ENCODE results near the gene ZNF416.
A peak's percentile ranks its signal among the peaks of the same experiment; 100 is the strongest.

ZNF416 gene

DNA sequence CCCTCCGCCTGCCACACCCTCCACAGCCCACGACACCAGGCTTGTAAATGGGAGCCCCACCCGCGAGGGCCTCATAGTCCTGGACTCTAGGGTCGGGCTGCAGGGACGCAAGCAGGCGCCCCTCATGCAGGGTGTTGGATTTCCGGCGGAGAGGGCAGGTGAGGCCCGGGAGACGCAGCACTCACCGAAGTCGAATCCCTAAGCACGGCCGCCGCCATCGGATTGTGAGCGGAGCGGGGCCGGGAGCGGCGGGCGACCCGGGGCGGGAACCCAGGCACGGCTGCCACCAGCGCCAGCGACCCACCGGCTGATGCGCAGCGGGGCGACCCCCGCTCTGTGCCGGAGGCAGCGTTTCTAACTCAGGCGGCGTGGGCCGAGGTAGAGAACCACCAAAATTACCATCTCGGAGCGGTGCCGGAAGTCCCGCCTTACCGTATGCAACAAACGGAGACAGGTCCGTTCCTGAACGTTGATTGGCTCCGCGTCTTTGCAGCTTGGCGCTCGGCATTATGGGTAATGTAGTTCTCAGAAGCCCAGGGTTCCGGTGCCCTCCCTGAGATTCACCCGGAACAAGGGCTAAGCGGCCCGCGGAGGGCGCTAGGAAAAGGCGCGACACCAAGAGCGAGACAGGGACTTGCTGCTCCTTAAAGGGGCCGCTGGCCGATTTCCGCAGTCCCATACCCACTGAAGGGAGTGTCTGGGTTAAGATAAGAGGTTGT, at the start of gene ZNF416:
Gene ZNF416 (minus strand): TSS at position 425 of the 719 bp plus-strand sequence. CDS start 207 bp downstream, at position 218.
- DNase-seq, result peak; percentile 98

DNA sequence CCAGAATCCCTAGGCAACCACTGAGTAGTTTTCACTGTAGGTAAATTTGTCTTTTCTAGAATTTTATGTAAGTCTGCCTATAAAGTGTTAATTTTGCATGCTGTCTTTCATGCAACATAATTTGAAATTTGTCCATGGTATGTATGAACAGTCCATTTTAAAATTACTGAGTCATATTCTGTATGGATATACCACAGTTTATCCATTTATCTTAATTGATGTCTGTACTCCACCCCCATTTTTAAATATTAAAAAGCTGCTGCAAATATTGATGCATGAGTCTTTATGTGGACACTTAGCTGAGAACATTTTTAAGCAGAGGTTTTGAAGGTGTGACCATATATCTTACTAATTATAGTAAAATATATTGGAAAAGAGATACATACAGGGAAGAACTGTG, 44.4 kb upstream of the ZNF416 start:
- DNase-seq, result no peak

DNA sequence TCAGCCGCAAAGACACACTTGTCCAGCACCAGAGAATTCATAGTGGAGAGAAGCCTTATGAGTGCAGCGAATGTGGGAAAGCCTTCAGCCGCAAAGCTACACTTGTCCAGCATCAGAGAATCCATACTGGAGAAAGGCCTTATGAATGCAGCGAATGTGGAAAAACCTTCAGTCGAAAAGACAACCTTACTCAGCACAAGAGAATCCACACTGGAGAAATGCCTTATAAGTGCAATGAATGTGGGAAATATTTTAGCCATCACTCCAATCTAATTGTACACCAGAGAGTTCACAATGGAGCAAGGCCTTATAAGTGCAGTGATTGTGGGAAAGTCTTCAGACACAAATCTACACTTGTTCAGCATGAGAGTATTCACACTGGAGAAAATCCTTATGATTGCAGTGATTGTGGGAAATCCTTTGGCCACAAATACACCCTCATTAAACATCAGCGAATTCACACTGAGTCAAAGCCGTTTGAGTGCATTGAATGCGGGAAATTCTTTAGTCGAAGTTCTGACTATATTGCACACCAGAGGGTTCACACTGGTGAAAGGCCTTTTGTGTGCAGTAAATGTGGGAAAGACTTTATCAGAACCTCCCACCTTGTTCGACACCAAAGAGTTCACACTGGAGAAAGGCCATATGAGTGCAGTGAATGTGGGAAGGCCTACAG, 42.1 kb upstream of the ZNF416 start:
- no peak for DNase-seq

DNA sequence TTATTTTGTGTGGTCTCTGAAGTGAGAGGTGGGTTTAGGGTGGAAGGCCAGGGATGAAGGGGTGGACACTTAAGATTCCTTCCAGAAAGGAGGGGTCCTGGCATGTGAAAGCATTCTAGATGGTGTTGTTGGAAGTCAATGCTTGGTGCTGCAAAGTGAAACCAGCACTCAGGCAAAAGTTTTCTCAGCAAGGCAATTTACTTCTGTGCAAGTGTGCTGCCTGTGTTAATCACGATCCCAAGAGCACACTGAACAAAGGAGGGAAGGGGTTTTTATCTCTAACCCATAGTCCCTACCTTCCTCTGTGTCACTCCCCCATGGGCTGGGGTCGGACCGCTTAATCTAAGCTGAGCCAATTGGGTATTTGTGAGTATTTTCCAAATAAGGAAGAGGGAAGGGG, 36.6 kb upstream of the ZNF416 start:
- DNase-seq, result no peak

DNA sequence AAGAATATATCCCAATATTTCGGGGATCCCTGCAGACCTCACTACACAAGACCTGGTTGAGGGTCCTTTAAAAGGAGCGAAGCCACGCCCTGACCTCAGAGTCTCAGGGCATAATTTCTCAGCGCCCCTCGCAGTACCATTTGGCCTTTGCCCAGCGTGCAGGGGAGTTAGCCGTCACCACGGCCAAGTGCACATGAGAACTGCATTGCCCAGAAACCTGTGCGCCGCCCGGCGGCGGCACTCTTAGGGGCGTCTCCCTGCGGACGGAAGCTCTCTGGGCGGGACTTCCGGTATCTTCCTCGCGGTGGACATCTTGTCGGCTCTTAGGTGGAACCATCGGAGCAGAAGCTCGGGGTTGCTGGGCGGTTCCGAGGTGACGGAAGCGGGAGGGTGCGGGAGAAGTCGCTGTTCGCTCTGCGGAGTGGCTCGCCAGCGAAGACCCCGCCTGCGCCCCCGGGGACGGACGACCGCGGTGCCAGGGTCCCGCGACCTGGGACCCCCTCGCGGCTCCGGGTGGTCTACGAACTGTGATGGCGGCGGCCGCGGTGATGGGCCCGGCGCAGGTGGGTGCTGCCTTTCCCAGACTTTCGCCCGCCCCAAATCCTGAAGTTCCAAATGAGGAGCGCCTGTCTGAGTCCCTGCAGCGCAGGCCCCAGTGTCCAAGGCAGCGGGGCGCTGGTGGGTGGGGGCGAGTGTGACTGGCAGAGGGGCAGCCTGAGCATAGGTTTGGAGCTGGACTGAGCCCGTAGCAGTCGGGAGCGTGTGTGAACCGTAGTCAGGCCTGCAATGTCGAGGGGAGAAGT, 35.4 kb upstream of the ZNF416 start, which contains the start of gene ZNF134:
Gene ZNF134 (plus strand): TSS at position 302 of the 803 bp plus-strand sequence. CDS start 5,227 bp downstream, outside the sequence.
- DNase-seq, result peak; percentile 93

DNA sequence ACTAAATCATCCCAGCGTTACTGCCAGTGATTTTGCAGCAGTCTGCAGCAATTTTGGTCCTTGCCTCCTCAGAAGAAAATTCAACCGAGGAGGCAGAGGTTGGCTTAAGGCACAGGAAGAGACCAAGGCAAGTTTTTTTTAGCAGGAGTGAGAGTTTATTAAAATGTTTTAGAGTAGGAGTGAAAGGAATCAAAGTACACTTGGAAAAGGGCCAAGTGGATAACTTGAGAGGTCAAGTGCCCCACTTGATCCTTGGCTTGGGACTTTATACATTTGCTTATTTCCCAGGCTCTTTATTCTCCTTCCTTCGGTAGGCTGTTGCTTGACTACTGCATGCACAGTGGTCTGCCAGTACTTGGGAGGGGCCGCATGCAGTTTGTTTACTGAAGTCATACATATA, 32.4 kb upstream of the ZNF416 start:
- DNase-seq, result no peak

DNA sequence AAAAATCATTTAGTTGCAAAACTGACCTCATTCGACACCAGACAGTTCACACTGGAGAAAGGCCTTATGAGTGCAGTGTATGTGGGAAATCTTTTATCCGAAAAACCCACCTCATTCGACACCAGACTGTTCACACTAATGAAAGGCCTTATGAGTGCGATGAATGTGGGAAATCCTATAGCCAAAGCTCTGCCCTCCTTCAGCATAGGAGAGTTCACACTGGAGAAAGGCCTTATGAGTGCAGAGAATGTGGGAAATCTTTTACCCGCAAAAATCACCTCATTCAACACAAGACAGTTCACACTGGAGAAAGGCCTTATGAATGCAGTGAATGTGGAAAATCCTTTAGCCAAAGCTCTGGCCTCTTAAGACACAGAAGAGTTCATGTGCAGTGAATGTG, 28.2 kb upstream of the ZNF416 start:
- DNase-seq, result no peak

DNA sequence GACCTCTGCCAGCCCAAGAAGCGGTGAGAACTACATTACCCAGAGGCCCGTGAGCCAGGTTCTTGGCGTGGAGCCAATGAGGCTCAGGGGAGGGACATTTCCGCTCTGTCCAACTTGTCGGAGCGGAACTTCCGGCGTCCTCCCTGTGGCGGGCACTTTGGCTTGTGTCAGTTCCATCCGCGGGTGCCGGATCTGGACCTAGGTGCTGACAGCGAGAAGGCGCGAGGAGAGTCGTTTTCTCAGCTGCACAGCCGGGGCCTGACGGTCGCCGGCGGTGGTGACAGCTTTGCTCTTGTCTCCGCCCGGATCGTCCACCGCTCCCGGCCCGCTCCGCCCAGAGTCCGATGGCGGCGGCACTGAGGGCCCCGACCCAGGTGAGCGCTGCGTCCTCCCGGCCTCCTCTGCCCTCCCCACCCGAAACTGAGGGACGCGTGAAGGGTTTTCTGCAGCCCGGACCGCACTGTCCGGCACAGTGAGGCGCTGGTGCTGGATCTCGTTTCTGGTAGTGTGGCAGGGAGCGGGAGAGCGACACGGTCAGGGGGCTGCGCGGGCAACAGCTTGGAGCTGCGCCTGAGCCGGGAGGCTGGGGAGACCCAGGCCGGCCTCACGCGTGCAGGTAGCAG, 21.2 kb upstream of the ZNF416 start, which contains the start of gene ZNF530:
Gene ZNF530 (plus strand): TSS at position 125 of the 623 bp plus-strand sequence. CDS start 4,461 bp downstream, outside the sequence.
- peak; percentile 93 for DNase-seq

DNA sequence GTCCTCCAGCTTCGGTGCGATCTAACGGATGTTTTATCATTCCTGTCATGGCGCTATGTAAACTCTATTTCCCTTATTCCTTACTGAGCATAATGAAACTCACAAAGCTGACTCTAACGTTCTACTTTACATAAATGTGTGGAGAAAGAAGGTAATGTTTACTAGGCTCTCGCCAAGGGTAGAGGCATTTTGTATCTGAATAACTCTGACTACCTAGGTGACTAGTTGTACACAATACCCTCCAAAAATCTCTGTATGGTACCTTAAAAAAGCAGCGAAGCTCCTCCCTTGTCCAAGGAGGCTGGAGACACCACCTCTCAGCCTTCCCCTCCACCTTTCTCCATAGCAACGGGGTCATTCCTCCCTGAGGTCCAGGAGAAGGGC, 20.7 kb upstream of the ZNF416 start:
- DNase-seq, result no peak

DNA sequence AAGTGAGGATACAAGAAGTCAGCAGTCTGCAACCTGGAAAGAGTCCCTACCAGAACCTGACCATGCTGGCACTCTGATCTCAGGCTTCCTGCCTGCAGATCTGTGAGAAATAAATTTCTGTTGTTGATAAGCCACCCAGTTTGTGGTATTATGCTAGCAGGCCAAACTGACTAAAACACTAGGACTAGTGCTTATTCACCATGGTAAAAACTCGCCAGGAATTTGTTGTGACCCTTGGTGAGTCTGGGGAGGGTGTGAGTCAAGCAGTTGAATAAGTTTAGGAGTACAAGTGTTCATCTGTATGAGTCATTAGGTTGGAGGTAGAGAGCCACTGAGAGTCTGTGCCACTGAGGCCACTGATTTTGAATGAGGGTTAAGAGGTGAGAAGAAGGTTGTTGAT, 8.8 kb upstream of the ZNF416 start:
- no peak for DNase-seq

DNA sequence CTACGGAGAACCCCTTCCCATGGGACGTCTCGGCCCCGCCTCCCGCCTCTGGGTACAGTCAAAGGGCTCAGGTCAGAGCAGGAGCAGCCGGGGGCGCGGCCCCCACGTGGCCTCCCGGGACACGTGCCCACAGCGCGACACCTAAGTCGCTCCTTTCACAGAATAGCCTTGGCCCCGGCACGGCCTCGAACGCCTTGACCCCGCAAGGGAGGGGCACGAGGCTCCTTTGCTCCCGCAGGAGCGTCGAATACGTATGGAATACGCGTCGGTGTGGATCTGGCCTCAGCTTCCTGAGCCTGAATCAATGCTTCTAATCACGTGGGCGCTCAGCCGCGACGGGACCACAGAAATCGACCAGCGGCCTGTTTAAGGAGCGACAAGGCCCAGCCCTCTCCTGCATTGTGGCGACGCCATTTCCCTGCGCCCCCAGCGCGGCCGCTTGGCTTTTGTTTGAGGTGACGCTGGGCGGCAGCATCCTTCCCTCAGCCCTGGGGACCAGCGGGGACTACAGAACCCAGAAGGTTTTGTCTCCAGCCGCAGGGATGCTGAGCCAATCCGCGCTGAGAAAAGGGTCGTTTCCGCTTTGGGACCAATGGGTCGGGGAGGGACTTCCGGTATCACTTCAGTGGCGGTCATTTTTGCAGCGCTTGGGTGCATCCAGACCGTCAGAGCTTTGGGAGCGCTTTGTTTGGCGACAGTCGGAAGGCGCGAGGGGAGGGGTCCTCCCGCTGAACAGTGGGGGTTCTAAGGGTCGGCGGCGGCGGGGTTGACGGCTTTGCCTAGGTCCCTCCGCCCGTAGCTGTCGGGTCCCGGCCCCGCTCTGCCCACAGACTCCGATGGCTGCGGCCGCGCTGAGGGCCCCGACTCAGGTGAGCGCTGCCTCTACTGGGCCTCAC, 5.1 kb upstream of the ZNF416 start, which contains the start of gene ZIK1:
Gene ZIK1 (plus strand): TSS at position 625 of the 896 bp plus-strand sequence. CDS start 212 bp downstream, at position 837.
- peak; percentile 94 for DNase-seq

DNA sequence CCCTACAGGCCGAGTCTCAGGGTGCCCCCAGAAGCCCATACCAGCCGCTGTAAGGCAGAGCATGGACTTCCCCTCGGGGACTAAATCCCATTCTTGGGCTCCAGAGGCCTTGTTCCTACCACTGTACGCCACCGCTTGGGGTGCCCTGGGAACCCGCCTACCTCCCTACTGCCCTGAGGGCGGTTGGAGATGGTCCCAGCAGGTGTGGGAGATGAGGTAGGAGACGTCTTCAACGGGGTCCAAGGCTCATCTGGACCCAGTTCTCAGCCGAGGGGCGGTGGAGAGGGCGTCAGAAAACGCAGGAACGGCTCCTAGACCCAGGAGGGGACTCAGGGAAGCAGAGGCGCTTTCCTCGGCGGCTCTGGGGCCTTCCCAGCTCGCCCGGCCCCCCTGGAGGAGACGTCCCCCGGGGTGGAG, 4.4 kb upstream of the ZNF416 start:
- DNase-seq, result no peak

DNA sequence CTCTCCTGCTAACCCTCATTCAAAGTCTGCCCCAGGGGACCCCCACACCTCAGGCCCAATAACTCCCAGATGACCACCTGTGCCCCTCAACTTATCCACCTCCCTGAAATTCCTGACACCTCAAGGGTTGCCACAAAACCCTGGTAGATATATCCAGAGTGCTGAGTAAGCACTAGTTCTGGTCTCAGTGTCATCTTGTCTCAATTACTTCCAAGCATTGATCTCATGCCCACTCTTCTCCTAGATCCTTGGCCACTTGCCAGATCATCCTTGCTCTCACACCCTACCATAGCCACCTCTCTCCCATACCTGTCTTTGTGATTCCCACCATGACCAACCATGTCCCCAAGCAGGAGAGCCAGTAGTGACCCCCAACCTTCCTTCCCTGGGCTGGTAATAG, 2.0 kb downstream of the ZNF416 start:
- no peak for DNase-seq

DNA sequence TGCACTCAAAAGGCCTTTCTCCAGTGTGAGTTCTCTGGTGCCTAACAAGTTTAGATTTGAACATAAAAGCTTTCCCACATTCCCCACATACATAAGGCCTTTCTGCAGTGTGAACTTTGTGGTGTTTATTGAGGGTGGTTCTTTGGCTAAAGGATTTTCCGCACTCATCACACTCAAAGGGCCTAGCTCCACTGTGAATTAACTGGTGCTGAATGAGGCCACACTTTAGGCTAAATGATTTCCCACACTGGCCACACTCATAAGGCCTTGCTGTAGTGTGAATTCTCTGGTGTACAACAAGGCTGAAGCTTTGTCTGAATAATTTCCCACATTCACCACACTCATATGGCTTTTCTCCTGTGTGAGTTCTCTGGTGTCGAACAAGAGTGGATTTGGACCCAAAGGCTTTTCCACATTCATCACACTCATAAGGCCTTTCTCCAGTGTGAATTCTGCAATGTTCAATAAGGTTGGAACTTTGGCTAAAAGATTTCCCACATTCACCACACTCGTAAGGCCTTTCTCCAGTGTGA, 6.2 kb downstream of the ZNF416 start:
- no peak for DNase-seq

DNA sequence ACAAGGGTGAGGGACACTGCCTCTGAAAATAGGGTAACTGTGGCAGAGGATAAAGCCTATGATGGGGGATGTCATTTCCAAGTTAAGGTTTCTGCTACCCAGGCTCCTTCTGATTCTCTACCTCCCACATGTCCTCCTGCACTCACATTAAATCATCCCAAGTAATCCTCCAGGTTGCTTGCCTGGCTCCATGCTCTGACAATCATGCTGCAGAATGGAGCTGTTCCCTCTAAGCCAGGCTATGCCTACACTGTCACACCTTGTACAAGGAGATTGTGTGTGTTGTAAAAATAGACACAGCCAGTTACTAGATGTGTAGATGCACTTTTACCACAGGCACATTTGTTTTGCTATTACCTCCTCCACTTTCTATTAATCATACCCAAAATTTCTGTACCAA, 8.0 kb downstream of the ZNF416 start:
- DNase-seq, result no peak

DNA sequence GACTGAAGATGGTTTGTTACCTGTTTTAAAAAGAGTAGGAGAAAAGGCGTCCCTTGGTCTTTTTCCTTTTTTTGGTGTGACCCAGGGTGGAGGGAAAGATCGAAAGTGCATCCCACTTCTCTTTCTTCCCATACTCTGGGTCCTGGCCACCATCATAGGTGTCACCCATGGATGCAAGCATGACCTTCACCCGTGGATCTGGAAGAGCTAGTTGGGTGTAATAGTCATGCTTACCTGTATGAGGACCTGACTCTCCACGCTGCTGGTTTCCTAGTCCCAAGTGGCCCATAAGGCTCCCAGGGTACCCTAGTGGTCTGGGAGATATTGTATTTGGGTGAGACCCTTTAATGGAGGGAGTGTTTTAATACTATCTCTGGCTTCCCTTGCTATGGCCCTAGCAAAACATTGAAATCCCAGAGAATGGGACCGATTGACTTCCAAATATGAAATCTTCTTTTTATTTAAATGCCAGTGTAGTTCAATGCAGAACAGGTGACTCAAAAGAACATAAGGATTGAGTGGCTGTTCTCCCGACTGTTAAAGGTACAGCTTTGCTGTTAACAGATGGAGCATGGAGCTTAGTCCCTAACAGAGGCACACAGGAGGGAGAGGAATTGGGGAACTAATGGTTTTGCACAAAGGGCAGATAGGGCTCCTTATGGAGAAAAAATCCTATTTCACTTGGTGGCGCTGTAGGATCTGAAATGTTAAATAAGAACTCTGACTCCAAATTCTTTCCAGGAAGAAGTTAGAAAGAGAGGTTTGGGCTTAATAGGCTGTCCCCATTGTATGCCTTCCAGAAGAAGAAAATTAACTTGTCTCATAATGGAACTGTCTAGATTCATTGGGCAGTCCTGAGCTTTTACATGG, 12.1 kb downstream of the ZNF416 start:
- no peak for DNase-seq

DNA sequence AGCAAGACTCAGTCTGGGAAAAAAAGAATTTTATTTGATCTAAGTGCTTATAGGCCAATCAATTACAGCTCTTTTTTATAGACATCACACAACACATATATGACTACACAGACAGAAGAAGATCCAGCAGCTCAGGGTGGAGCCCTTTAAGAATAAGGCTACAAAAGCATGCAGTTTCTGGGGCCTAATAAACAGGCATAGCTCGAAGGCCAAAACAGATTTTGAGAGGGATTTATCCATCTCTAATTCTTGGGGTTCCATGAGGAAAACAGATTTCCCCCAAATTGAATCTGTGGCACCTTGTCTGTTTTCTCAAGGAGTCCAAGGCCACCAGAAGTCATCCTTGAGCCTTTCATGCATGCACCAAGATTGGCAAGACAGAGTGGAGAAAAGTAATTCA, 15.2 kb downstream of the ZNF416 start:
- DNase-seq, result no peak

DNA sequence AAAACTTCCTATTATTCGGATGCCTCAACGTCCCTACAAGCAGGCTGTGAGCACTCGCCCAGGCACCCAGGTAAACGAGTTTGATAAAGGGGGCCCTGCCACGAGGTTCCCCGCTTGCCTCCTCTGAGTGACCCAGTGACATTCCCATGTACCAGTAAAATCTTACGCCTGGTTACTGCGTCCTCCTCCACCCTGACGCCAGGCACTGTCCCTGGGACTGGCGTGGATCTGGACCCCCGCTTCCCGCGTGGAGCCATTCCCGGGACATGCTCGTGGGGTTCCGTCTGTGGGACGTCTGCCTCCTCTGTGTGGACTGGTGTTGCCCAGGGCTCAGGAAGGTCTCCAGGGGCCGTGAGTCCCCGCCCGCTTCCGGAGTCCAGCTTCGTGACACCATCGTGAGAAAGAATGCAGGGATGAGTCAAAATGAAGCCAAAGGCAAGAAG, 18.6 kb downstream of the ZNF416 start:
- DNase-seq, result no peak

DNA sequence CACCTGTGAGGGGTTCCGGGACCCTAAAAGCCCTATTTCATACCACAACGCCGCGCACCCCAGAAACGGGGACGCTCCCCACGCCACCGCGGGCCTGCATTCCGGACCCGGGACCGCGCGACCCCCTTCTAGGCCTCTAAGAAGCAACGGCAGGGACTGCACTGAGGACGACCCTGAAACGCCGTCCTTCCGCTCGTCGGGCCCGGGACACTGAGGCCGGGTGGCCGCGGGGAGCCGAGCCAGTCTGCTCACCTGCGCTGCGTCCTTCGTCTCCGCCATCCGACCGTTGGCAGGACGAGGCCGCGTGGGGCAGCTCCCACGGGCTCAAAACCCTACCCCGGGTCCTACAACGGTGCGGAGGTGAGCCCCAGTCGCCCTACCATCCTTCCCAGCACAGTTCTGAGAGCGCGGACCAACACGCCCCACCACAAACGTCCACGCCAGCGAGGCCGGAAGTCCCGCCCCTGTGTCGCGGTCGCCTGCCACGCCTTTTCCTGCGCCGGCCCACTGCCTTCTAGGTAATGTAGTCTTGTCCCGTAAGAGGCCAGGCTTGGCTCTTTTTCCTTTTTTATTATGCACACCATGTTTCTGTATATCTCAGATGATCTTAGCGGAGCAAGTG, 19.2 kb downstream of the ZNF416 start, which contains the start of gene ZNF550:
Gene ZNF550 (minus strand): TSS at position 460 of the 622 bp plus-strand sequence. CDS start 181 bp downstream, at position 279.
- DNase-seq, result peak; percentile 94

DNA sequence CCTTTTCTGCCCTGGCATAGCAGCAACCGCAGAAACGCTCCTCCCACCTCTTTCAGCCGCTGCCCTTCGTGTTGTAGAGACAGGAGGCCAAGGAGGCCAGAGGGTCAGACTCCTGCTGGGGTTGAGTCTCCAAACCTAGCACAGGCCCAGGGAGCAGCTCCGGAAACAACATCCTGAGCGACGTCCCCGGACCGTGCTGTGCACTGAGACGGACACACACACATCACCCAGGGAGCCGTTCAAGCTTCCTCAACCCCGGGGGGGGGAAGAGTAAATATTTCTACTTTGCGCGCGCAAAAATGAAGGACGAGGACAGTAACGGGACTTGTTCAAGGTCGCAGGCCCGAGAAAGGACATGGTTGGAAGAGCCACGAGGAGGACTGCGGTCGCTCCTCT, 19.7 kb downstream of the ZNF416 start:
- DNase-seq, result no peak

Data from left hindlimb (tissue), 1 donor.